Immature natural killer cell (primary cell): Measurements from ENCODE around the gene PRKCA. TPM values are rescaled to one million over a fixed set of nuclear protein-coding genes. Genes with fewer than 3 reads are reported as not detected.
"Not testable (repeated sequence)": the region's sequence is repeated elsewhere in the genome, so short reads cannot be mapped to it uniquely, and the experiment has no call there.

Source experiments
- DNase-seq, 3 donors: peaks; one replicate each; pipeline ENCODE4 v3.0.0; 2022; ENCODE audit warnings: mixed read lengths in 1 of 3
- H3K27ac Mint-ChIP-seq, 6 donors: one replicate each; pipeline ENCODE4 v1.8.0; 2020; ENCODE audit warnings: mixed read lengths in 6 of 6, mild to moderate bottlenecking in 5 of 6, inconsistent platforms in 4 of 6, moderate library complexity in 3 of 6
- H3K27me3 Mint-ChIP-seq, 3 donors: one replicate each; pipeline ENCODE4 v1.8.0; 2020 to 2021; ENCODE audit warnings: low read depth in 3 of 3, mild to moderate bottlenecking in 3 of 3, mixed read lengths in 3 of 3, moderate library complexity in 3 of 3, inconsistent platforms in 1 of 3
- H3K36me3 Mint-ChIP-seq, 3 donors: one replicate each; pipeline ENCODE4 v1.8.0; 2020; ENCODE audit warnings: mixed read lengths in 3 of 3, inconsistent platforms in 2 of 3, mild to moderate bottlenecking in 2 of 3
- H3K4me1 Mint-ChIP-seq, 2 donors: one replicate each; pipeline ENCODE4 v1.8.0; 2020; ENCODE audit warnings: inconsistent platforms in 2 of 2, mild to moderate bottlenecking in 2 of 2, mixed read lengths in 2 of 2, moderate library complexity in 1 of 2
- H3K4me3 Mint-ChIP-seq, 5 donors: one replicate each; pipeline ENCODE4 v1.8.0; 2020; ENCODE audit warnings: mild to moderate bottlenecking in 5 of 5, mixed read lengths in 5 of 5, inconsistent platforms in 3 of 5, moderate library complexity in 3 of 5
- H3K9me3 Mint-ChIP-seq, 6 donors: one replicate each; pipeline ENCODE4 v1.8.0; 2020; ENCODE audit warnings: mild to moderate bottlenecking in 6 of 6, mixed read lengths in 6 of 6, inconsistent platforms in 4 of 6, moderate library complexity in 3 of 6
- polyA plus RNA-seq, 3 donors: library from polyadenylated mRNA; unstranded; fragments of 300-500 nt; fragmentation: Illumina TruSeq; gene quantifications; one replicate each; pipeline ENCODE4 v1.2.3, GENCODE V29; 2021

PRKCA gene
- 1 to 10 TPM in 1 of 3 donors, under 1 TPM in 2; 0.18 to 1.3 (median 0.28) TPM for polyA plus RNA-seq

- Mint-ChIP-seq H3K4me1 (peaks cover 15 to 31% of the 10 kb centered on the region in 2 donors), H3K4me3 (peak within 1 kb of the TSS; percentile 93 to 97 (median 95)), H3K9me3 (no peaks in the 10 kb centered on the region), H3K27me3 (peaks cover 2 to 13% (median 8%) of the 10 kb centered on the region in 3 donors), H3K27ac (peak within 1 kb of the TSS; percentile 58 to 92 (median 87)), H3K36me3 (peaks cover 0 to under 1% (median 0%) of the 10 kb centered on the region in 3 donors)
- DNase-seq = peak; percentile 74 to 80 (median 79)
These were observed at the start of gene PRKCA for GRCh38 chr17:66301864-66302741. Gene PRKCA, plus strand, starts transcription at chr17:66302613.

- H3K4me3 Mint-ChIP-seq, H3K27ac Mint-ChIP-seq, H3K4me1 Mint-ChIP-seq, H3K9me3 Mint-ChIP-seq, DNase-seq, H3K27me3 Mint-ChIP-seq, H3K36me3 Mint-ChIP-seq: not testable (repeated sequence)
These were observed 49.0 kb upstream of the PRKCA start for GRCh38 chr17:66253458-66253857.

GRCh38 chr17:66255112-66255511, 47.3 kb upstream of the PRKCA start:
- Mint-ChIP-seq H3K36me3 (no peaks in the 10 kb centered on the region), H3K4me1 (peaks cover 0 to 10% of the 10 kb centered on the region in 2 donors), H3K27ac (no peak overlapping the region), H3K27me3 (no peaks in the 10 kb centered on the region), H3K4me3 (peak overlapping the region in 1 of 5 donors; percentile 19), H3K9me3 (no peaks in the 10 kb centered on the region)
- DNase-seq = peak; percentile 31 to 63 (median 55)

- peaks cover 0 to 10% of the 10 kb centered on the region in 2 donors for H3K4me1 Mint-ChIP-seq
- no peaks in the 10 kb centered on the region for H3K27me3 Mint-ChIP-seq
- no peaks in the 10 kb centered on the region for H3K9me3 Mint-ChIP-seq
- H3K36me3 Mint-ChIP-seq = no peaks in the 10 kb centered on the region
- peak overlapping the region in 1 of 5 donors; percentile 19 for H3K4me3 Mint-ChIP-seq
- H3K27ac Mint-ChIP-seq = no peak overlapping the region
- DNase-seq = no peak
These were observed 46.9 kb upstream of the PRKCA start for GRCh38 chr17:66255527-66255971.

- Mint-ChIP-seq H3K4me3 (no peak overlapping the region), H3K27me3 (peaks cover 0 to 8% (median 0%) of the 10 kb centered on the region in 3 donors), H3K4me1 (peaks cover 0 to 5% of the 10 kb centered on the region in 2 donors), H3K36me3 (no peaks in the 10 kb centered on the region), H3K27ac (no peak overlapping the region), H3K9me3 (no peaks in the 10 kb centered on the region)
- DNase-seq = no peak
These were observed 42.1 kb upstream of the PRKCA start for GRCh38 chr17:66260275-66260674.

- peaks cover 0 to 8% (median 0%) of the 10 kb centered on the region in 3 donors for H3K27me3 Mint-ChIP-seq
- no peak overlapping the region for H3K4me3 Mint-ChIP-seq
- H3K9me3 Mint-ChIP-seq = no peaks in the 10 kb centered on the region
- DNase-seq = no peak
- H3K36me3 Mint-ChIP-seq = no peaks in the 10 kb centered on the region
- peaks cover 0 to 1% of the 10 kb centered on the region in 2 donors for H3K4me1 Mint-ChIP-seq
- H3K27ac Mint-ChIP-seq = no peak overlapping the region
These were observed 41.7 kb upstream of the PRKCA start for GRCh38 chr17:66260688-66261087.

GRCh38 chr17:66262767-66263166, 39.6 kb upstream of the PRKCA start:
- H3K36me3 Mint-ChIP-seq = no peaks in the 10 kb centered on the region
- no peak overlapping the region for H3K4me3 Mint-ChIP-seq

GRCh38 chr17:66264696-66265095, 37.7 kb upstream of the PRKCA start:
- H3K27me3 Mint-ChIP-seq = peaks cover 0 to 12% (median 3%) of the 10 kb centered on the region in 3 donors
- no peak overlapping the region for H3K4me3 Mint-ChIP-seq
- H3K4me1 Mint-ChIP-seq = no peaks in the 10 kb centered on the region
- H3K9me3 Mint-ChIP-seq = no peaks in the 10 kb centered on the region
- no peak for DNase-seq
- no peak overlapping the region for H3K27ac Mint-ChIP-seq
- H3K36me3 Mint-ChIP-seq = no peaks in the 10 kb centered on the region

More at GRCh38 chr17:66262767-66263166, 39.6 kb upstream of the PRKCA start:
- DNase-seq = no peak
- Mint-ChIP-seq H3K27ac (no peak overlapping the region), H3K9me3 (no peaks in the 10 kb centered on the region), H3K27me3 (peaks cover 0 to 12% (median 3%) of the 10 kb centered on the region in 3 donors), H3K4me1 (no peaks in the 10 kb centered on the region)

- H3K27ac Mint-ChIP-seq = no peak overlapping the region
- no peaks in the 10 kb centered on the region for H3K4me1 Mint-ChIP-seq
- no peaks in the 10 kb centered on the region for H3K36me3 Mint-ChIP-seq
- H3K9me3 Mint-ChIP-seq = no peaks in the 10 kb centered on the region
- DNase-seq = no peak
- peaks cover 0 to 14% (median 3%) of the 10 kb centered on the region in 3 donors for H3K27me3 Mint-ChIP-seq
- H3K4me3 Mint-ChIP-seq = no peak overlapping the region
These were observed 34.0 kb upstream of the PRKCA start for GRCh38 chr17:66268247-66268927.

GRCh38 chr17:66270106-66270505, 32.3 kb upstream of the PRKCA start:
- no peaks in the 10 kb centered on the region for H3K36me3 Mint-ChIP-seq
- H3K27me3 Mint-ChIP-seq = peaks cover 0 to 8% (median 3%) of the 10 kb centered on the region in 3 donors
- H3K9me3 Mint-ChIP-seq = no peaks in the 10 kb centered on the region
- no peak for DNase-seq
- no peaks in the 10 kb centered on the region for H3K4me1 Mint-ChIP-seq
- H3K27ac Mint-ChIP-seq = peak overlapping the region in 1 of 6 donors; percentile 14
- H3K4me3 Mint-ChIP-seq = no peak overlapping the region

- DNase-seq = no peak
- no peaks in the 10 kb centered on the region for H3K9me3 Mint-ChIP-seq
- H3K27ac Mint-ChIP-seq = no peak overlapping the region
- H3K36me3 Mint-ChIP-seq = no peaks in the 10 kb centered on the region
- H3K4me3 Mint-ChIP-seq = no peak overlapping the region
- no peaks in the 10 kb centered on the region for H3K4me1 Mint-ChIP-seq
- peaks cover 0 to 8% (median 2%) of the 10 kb centered on the region in 3 donors for H3K27me3 Mint-ChIP-seq
These were observed 30.9 kb upstream of the PRKCA start for GRCh38 chr17:66271512-66271911.

- no peaks in the 10 kb centered on the region for H3K36me3 Mint-ChIP-seq
- H3K4me1 Mint-ChIP-seq = no peaks in the 10 kb centered on the region
- peaks cover 0 to 4% (median 0%) of the 10 kb centered on the region in 3 donors for H3K27me3 Mint-ChIP-seq
- H3K9me3 Mint-ChIP-seq = no peaks in the 10 kb centered on the region
- no peak overlapping the region for H3K4me3 Mint-ChIP-seq
- no peak for DNase-seq
- no peak overlapping the region for H3K27ac Mint-ChIP-seq
These were observed 29.4 kb upstream of the PRKCA start for GRCh38 chr17:66272811-66273585.

- Mint-ChIP-seq H3K4me1 (no peaks in the 10 kb centered on the region), H3K4me3 (no peak overlapping the region), H3K27ac (no peak overlapping the region), H3K36me3 (no peaks in the 10 kb centered on the region), H3K9me3 (no peaks in the 10 kb centered on the region), H3K27me3 (peaks cover 0 to 4% (median 3%) of the 10 kb centered on the region in 3 donors)
- no peak for DNase-seq
These were observed 28.9 kb upstream of the PRKCA start for GRCh38 chr17:66273586-66273848.

GRCh38 chr17:66275651-66276050, 26.8 kb upstream of the PRKCA start:
- Mint-ChIP-seq H3K36me3 (no peaks in the 10 kb centered on the region), H3K4me3 (no peak overlapping the region), H3K27me3 (peaks cover 0 to 7% (median 3%) of the 10 kb centered on the region in 3 donors), H3K9me3 (no peaks in the 10 kb centered on the region), H3K27ac (no peak overlapping the region), H3K4me1 (no peaks in the 10 kb centered on the region)
- DNase-seq = no peak
